OCI-LY7 (cell line): Measurements from ENCODE around the gene FAM222A. TPM values are rescaled to one million over a fixed set of nuclear protein-coding genes. Genes with fewer than 3 reads are reported as not detected.

Experiments
- BruUV-seq: library from RNA; stranded (reverse); fragments of 400-500 nt; replicated peaks from 2 replicates; lab custom pipeline; 2021; lab: Mats Ljungman, UMichigan
- CTCF ChIA-PET: fragments of 300-600 bp; sonication (Branson Sonifier 250); formaldehyde crosslinking; loops from one replicate; lab custom pipeline; 2022; ENCODE audit warnings: antibody characterized with exemption; ENCODE audit not compliant: unreplicated experiment; lab: Charles Lee
- POLR2A ChIA-PET: fragments of 300-600 bp; sonication (Branson Sonifier 250); formaldehyde crosslinking; loops from one replicate; lab custom pipeline; 2022; ENCODE audit warnings: antibody characterized with exemption; lab: Charles Lee
- DNase-seq: peaks from one replicate; pipeline ENCODE4 v3.0.0-alpha.2; 2015; ENCODE audit warnings: low spot score
- H2AFZ ChIP-seq: fragments of 200-600 bp; sonication (generic), shearing (Covaris generic); 2 replicates; pipeline ENCODE4 v1.6.1; 2014; ENCODE audit warnings: mild to moderate bottlenecking, antibody characterized with exemption, low read length, moderate library complexity
- H3K27ac ChIP-seq: fragments of 200-600 bp; sonication (generic); 2 replicates; pipeline ENCODE4 v1.5.1; 2014; ENCODE audit warnings: mixed run types, low read depth, mild to moderate bottlenecking, moderate library complexity, low read length, inconsistent platforms; ENCODE audit not compliant: poor library complexity, severe bottlenecking
- H3K36me3 ChIP-seq: fragments of 200-600 bp; sonication (generic); 2 replicates; pipeline ENCODE4 v1.6.1; 2014; ENCODE audit warnings: mild to moderate bottlenecking, antibody characterized with exemption, low read length, moderate library complexity, mixed read lengths; ENCODE audit not compliant: insufficient read depth
- H3K4me1 ChIP-seq: fragments of 200-600 bp; sonication (generic); 2 replicates; pipeline ENCODE4 v1.5.1; 2014; ENCODE audit warnings: mild to moderate bottlenecking, low read length; ENCODE audit not compliant: insufficient read depth, poor library complexity, severe bottlenecking
- H3K4me2 ChIP-seq: fragments of 200-600 bp; sonication (generic); 2 replicates; pipeline ENCODE4 v1.6.1; 2014; ENCODE audit warnings: mild to moderate bottlenecking, low read length
- H3K4me3 ChIP-seq: fragments of 200-600 bp; sonication (generic); 2 replicates; pipeline ENCODE4 v1.5.1; 2014; ENCODE audit warnings: mild to moderate bottlenecking, low read depth, low read length; ENCODE audit not compliant: poor library complexity, severe bottlenecking
- H3K79me2 ChIP-seq: fragments of 200-600 bp; sonication (generic); 2 replicates; pipeline ENCODE4 v1.6.1; 2016; ENCODE audit warnings: low read depth, mild to moderate bottlenecking, low read length, moderate library complexity, mixed read lengths; ENCODE audit not compliant: insufficient read depth
- H3K9me2 ChIP-seq: fragments of 200-600 bp; sonication (generic); 2 replicates; pipeline ENCODE4 v1.6.1; 2016; ENCODE audit warnings: mild to moderate bottlenecking, low read length, mixed read lengths; ENCODE audit not compliant: insufficient read depth
- H3K9me3 ChIP-seq: fragments of 200-600 bp; sonication (generic); 2 replicates; pipeline ENCODE4 v1.6.1; 2014; ENCODE audit warnings: mild to moderate bottlenecking, mixed run types, low read length, mixed read lengths
- H4K20me1 ChIP-seq: fragments of 200-600 bp; sonication (generic); 2 replicates; pipeline ENCODE4 v1.6.1; 2014; ENCODE audit warnings: mild to moderate bottlenecking, antibody characterized with exemption, low read length, moderate library complexity, mixed read lengths; ENCODE audit not compliant: insufficient read depth
- EZH2phosphoT487 ChIP-seq: fragments of 200-600 bp; sonication (generic); IDR thresholded peaks from 2 replicates; pipeline ENCODE4 v1.6.1; 2018; ENCODE audit warnings: low read depth, borderline replicate concordance, mild to moderate bottlenecking, mixed run types, antibody characterized with exemption, low read length, moderate library complexity, mixed read lengths
- intact Hi-C: fragments of 100-400 bp; cut with micrococcal nuclease; formaldehyde crosslinking; loops from one replicate; pipeline ENCODE4 v1.10.0; 2022; ENCODE audit not compliant: unreplicated experiment
- total RNA-seq, 2 experiments: library from RNA; depleted of rRNA in 1 of 2; stranded (reverse); fragments of >200 nt in 1 of 2; shearing (Covaris generic) in 1 of 2; gene quantifications; 2 replicates each; pipeline ENCODE4 v1.2.3, GENCODE V29; 2014 to 2022
- TF ChIP-seq, protein P1 (sequence below): fragments of 200-600 bp; sonication (generic); conservative IDR thresholded peaks from 2 replicates; pipeline ENCODE4 v1.5.1; 2014; ENCODE audit warnings: mild to moderate bottlenecking, antibody characterized with exemption, low read length, moderate library complexity, mixed read lengths

The FAM222A gene
- total RNA-seq, 2 experiments from 2014 or later, result 0.98 to 1.8 TPM

DNA sequence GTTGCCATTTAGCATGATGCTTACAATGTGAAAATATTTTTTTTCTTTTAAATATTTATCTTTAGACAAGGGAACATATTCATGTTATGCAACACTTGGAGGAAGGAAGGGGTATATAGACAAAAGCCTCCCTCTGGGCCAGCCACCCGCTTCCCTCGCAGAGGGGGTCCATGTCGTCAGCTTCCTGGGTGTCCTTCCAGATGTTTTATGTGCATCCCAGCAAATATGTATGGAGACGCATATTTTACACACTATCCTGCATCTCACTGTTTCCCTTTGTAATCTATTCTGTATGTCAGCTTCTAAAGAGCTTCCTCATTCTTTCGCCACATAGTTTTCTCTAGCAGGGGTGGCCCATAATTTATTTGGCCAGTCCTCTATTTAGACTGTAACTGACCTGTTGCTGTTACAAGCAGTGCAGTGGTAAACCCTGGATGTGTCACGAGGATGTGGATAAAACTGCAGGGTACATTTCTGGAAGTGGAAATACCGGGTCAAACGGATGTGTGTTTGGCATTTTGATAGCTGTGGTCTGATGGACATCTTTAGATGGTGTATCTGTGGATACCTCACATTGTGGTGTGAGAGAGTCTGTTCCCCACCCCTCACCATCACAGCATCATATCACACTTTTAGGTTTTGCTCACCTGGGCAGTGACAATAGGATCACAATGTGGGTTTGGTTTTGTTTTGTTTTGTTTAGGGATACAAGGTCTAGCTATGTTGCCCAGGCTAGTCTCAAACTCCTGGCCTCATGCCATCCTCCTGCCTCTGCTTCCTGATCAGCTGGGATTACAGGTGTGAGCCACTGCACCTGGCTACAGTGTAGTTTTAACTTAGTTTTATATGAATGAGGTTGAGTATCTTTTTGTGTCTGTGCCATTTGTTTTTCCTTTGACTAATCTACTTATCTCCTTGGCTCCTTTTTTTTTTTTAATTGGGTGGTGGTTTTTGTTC, 31.6 kb downstream of the FAM222A start:
- no peak for DNase-seq
- H4K20me1 ChIP-seq, result no peaks in the 10 kb centered on the region
- ChIA-PET POLR2A (interaction anchor here (0.7 kb wide), 2 partner anchors 28 to 756 kb away, joined by 4 read pairs; no protein-coding TSS in a partner anchor), CTCF (no interaction called here)
- H3K36me3 ChIP-seq, result no peaks in the 10 kb centered on the region
- no peaks in the 10 kb centered on the region for H3K4me1 ChIP-seq
- intact Hi-C loops, result no loop called here
- no peaks in the 10 kb centered on the region for H3K79me2 ChIP-seq
- no peaks in the 10 kb centered on the region for H3K9me3 ChIP-seq
- TF ChIP-seq, protein P1, sequence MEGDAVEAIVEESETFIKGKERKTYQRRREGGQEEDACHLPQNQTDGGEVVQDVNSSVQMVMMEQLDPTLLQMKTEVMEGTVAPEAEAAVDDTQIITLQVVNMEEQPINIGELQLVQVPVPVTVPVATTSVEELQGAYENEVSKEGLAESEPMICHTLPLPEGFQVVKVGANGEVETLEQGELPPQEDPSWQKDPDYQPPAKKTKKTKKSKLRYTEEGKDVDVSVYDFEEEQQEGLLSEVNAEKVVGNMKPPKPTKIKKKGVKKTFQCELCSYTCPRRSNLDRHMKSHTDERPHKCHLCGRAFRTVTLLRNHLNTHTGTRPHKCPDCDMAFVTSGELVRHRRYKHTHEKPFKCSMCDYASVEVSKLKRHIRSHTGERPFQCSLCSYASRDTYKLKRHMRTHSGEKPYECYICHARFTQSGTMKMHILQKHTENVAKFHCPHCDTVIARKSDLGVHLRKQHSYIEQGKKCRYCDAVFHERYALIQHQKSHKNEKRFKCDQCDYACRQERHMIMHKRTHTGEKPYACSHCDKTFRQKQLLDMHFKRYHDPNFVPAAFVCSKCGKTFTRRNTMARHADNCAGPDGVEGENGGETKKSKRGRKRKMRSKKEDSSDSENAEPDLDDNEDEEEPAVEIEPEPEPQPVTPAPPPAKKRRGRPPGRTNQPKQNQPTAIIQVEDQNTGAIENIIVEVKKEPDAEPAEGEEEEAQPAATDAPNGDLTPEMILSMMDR, result no peak
- TF ChIP-seq EZH2phosphoT487, result no peak
- H2AFZ ChIP-seq, result no peak overlapping the region
- no peak overlapping the region for H3K4me2 ChIP-seq
- BruUV-seq, result no TSS peak
- no peak overlapping the region for H3K27ac ChIP-seq
- no peak overlapping the region for H3K4me3 ChIP-seq
- no peaks in the 10 kb centered on the region for H3K9me2 ChIP-seq

DNA sequence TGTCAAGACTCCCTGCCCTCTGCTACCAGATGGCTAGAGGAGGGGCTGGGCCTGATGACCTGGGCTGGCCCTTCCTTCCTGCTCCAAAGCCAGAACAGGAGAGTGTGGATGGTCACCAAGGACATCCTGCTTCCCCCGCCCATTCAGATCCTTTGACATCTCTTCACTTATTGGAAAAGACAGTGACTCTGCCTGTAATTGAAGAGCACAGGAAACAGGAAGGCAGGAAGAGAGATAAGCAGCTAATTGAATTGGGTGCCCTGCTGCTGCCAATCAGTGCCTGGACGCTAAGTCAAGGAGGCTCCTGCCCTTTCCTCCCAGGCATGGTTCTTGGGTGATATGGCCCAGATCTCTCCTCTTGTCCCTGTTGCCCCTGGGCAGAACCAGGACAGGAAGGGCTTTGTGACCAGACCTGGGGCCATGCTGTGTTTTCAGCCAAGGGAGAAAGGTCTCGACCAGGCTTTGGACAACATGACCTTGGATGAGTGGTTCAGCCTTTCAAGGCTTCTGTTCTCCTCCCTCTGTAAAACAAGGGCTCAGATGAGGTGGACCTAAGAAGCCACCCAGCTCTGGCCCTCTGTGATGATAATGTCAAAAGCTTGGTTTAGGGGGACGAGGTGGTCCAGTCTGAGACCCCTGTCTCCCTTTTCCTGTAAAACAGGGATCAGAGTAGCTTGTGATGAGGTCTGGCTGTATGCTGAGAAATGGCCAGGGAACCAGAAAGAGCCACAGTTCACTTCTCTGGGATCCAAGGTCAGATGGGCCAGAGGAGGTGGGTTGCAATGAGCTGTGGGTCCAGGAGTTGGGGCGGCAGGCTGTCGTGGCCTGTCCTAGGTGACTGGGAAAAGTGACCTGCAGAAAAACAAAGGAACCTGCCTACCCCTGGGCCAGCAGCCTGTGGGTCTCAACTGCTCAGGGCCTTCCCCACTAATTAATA, 38.8 kb downstream of the FAM222A start:
- no peak overlapping the region for H3K4me2 ChIP-seq
- no TSS peak for BruUV-seq
- POLR2A ChIA-PET, result no interaction called here

More for the DNA sequence above, 38.8 kb downstream of the FAM222A start:
- H3K79me2 ChIP-seq, result no peaks in the 10 kb centered on the region
- 0 out of 2 replicates have a peak, but pooled peaks cover 14% of the 10 kb centered on the region for H3K9me3 ChIP-seq
- no peaks in the 10 kb centered on the region for H4K20me1 ChIP-seq
- intact Hi-C loops, result no loop called here
- no peaks in the 10 kb centered on the region for H3K36me3 ChIP-seq
- no peak overlapping the region for H3K27ac ChIP-seq
- no peaks in the 10 kb centered on the region for H3K9me2 ChIP-seq
- no peak for DNase-seq
- no peaks in the 10 kb centered on the region for H3K4me1 ChIP-seq
- CTCF ChIA-PET, result no interaction called here
- no peak for TF ChIP-seq EZH2phosphoT487
- TF ChIP-seq, protein P1, result no peak
- no peak overlapping the region for H2AFZ ChIP-seq
- H3K4me3 ChIP-seq, result no peak overlapping the region
